Aorta (tissue), 5 donors: Measurements from ENCODE around the gene MAN1A1. TPM values are rescaled to one million over a fixed set of nuclear protein-coding genes. Genes with fewer than 3 reads are reported as not detected.

Experiments
- ATAC-seq: fragments of 200-7000 bp; cut with Tn5 transposase; one replicate; pipeline ENCODE4 v1.9.1; 2022; ENCODE audit warnings: moderate library complexity; ENCODE audit not compliant: low FRiP score
- DNase-seq, 2 donors: peaks; one replicate each; pipeline ENCODE4 v3.0.0-alpha.2; 2020
- H3K27ac ChIP-seq, 2 donors: one replicate each; pipeline ENCODE4 v1.5.1; 2013; ENCODE audit warnings: low read length in 2 of 2, mild to moderate bottlenecking in 2 of 2, moderate library complexity in 2 of 2, control low read depth in 1 of 2, inconsistent platforms in 1 of 2, low read depth in 1 of 2
- H3K27me3 ChIP-seq, 2 donors: one replicate each; pipeline ENCODE4 v1.6.1; 2013; ENCODE audit warnings: control low read depth in 1 of 2, low read length in 1 of 2, mild to moderate bottlenecking in 1 of 2, moderate library complexity in 1 of 2; ENCODE audit not compliant: insufficient read depth in 2 of 2, control insufficient read depth in 1 of 2
- H3K36me3 ChIP-seq, 2 donors: one replicate each; pipeline ENCODE4 v1.6.1; 2013; ENCODE audit warnings: control low read depth in 1 of 2, low read length in 1 of 2, mild to moderate bottlenecking in 1 of 2; ENCODE audit not compliant: insufficient read depth in 2 of 2, control insufficient read depth in 1 of 2
- H3K4me1 ChIP-seq, 2 donors: one replicate each; pipeline ENCODE4 v1.6.1; 2013; ENCODE audit warnings: low read length in 2 of 2, control low read depth in 1 of 2, mild to moderate bottlenecking in 1 of 2, moderate library complexity in 1 of 2; ENCODE audit not compliant: insufficient read depth in 2 of 2, control insufficient read depth in 1 of 2
- H3K4me3 ChIP-seq, 2 donors: one replicate each; pipeline ENCODE4 v1.5.1; 2013; ENCODE audit warnings: low read length in 2 of 2, control low read depth in 1 of 2, mild to moderate bottlenecking in 1 of 2
- H3K9me3 ChIP-seq: one replicate; pipeline ENCODE4 v1.6.1; 2013; ENCODE audit warnings: mild to moderate bottlenecking, low read length; ENCODE audit not compliant: control insufficient read depth
- WGBS, 2 donors: extraction: QIAGEN DNeasy Blood & Tissue Kit; methylation state at CpG; one replicate each; pipeline ENCODE4 v1.1.7; 2013; 5-methylcytosine and 5-hydroxymethylcytosine counted together
- intact Hi-C, 2 donors: fragments of 100-400 bp; cut with DNase I; formaldehyde crosslinking; loops; one replicate each; pipeline versions ENCODE4 v1.14.2 to v1.15.0; 2022
- polyA plus RNA-seq, 2 donors: library from polyadenylated mRNA; stranded (reverse); fragments of 200-250 nt; gene quantifications; one replicate each; pipeline ENCODE4 v1.2.3, GENCODE V29; 2013
- total RNA-seq, 2 donors: library from RNA; stranded (reverse); fragmentation: NEBNext Ultra II Directional; extraction: Animal tissue kit (Norgen Biotek cat#: 25700); gene quantifications; one replicate each; pipeline ENCODE4 v1.2.1, GENCODE V29; 2021
- donor health status: healthy with polysubstance abuse.
- donor health status: Bipolar disorder and iron deficiency.
- donor health status: DM: no; HTN: no; CAD: no.
- donor health status: DM: no; HTN: no; CAD: no.
- donor health status: DM: yes; HTN: yes; CAD: no.

Gene MAN1A1
- total and polyA plus RNA-seq, 4 donors, result 22.2 to 76.0 (median 40.2) TPM

DNA sequence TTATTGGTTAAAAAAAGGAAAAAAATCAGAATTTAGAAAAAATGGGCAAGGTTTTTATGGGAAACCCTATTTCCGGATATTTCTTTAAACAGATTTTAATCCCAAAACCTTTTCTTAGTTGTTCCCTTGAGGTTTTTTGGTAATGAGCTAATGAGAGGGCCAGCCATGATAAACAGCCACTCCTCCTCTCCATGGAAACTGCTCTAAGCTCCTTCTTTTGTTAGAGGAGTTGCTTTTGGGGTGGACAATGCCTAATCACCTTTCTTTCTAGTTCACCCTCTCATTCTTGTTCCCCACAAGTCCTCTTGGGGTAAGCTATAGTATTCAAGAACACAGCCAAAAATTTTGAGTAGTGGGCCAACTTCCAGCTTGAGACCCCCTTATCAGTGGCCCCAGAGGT lies 166.1 kb downstream of the MAN1A1 start:
- no peak overlapping the region for H3K4me3 ChIP-seq
- H3K9me3 ChIP-seq, result no peaks in the 10 kb centered on the region
- no peak for DNase-seq
- H3K27ac ChIP-seq, result no peak overlapping the region
- no peaks in the 10 kb centered on the region for H3K27me3 ChIP-seq
- peaks cover 0 to 6% of the 10 kb centered on the region in 2 donors for H3K36me3 ChIP-seq
- intact Hi-C loops, result no loop called here
- H3K4me1 ChIP-seq, result peaks cover 0 to 2% of the 10 kb centered on the region in 2 donors
- ATAC-seq, result no peak
- 3 to 13% methylated on average over 1 of the region's 1 CpG for WGBS, 2 donors

DNA sequence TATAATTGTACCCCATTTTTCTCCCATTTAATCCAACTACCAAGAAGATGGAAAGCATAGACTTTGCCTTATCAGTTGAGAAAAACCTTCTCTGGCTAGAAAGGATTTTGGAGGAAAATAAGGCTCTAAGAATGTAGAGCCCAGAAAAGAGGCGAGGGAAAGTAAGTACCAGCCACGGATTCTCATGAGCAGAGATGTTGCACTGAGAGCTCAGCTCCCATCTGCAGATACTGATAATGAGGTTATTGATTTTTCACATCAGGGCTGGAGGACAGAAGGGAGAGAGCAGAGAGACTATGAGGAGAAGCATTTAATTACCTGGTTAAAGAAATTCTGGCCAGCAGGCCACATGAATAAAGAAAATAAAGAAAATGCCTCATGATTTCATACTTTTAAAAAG lies 166.7 kb downstream of the MAN1A1 start:
- Histone ChIP-seq H3K4me1 (peaks cover 0 to 2% of the 10 kb centered on the region in 2 donors), H3K36me3 (peaks cover 0 to 6% of the 10 kb centered on the region in 2 donors), H3K27ac (no peak overlapping the region), H3K9me3 (no peaks in the 10 kb centered on the region), H3K27me3 (no peaks in the 10 kb centered on the region), H3K4me3 (no peak overlapping the region)
- WGBS, 2 donors, result 91% methylated on average over 2 of the region's 2 CpGs
- intact Hi-C loops, result no loop called here
- no peak for ATAC-seq
- DNase-seq, result no peak

GRCh38 chr6:119182216-119182803 lies 167.3 kb downstream of the MAN1A1 start:
- DNase-seq (no peak), ATAC-seq (no peak)
- intact Hi-C loops, result no loop called here
- Histone ChIP-seq H3K27ac (no peak overlapping the region), H3K27me3 (no peaks in the 10 kb centered on the region), H3K9me3 (no peaks in the 10 kb centered on the region), H3K4me1 (peaks cover 0 to 2% of the 10 kb centered on the region in 2 donors), H3K4me3 (no peak overlapping the region), H3K36me3 (peaks cover 0 to 6% of the 10 kb centered on the region in 2 donors)
- 62 to 71% methylated on average over 2 of the region's 2 CpGs for WGBS, 2 donors

- H3K4me3 ChIP-seq, result no peak overlapping the region
- no peaks in the 10 kb centered on the region for H3K9me3 ChIP-seq
- WGBS, 2 donors, result 98 to 100% methylated on average over 1 of the region's 1 CpG
- peaks cover 0 to 4% of the 10 kb centered on the region in 2 donors for H3K36me3 ChIP-seq
- ATAC-seq, result no peak
- no peaks in the 10 kb centered on the region for H3K27me3 ChIP-seq
- peaks cover 0 to 2% of the 10 kb centered on the region in 2 donors for H3K4me1 ChIP-seq
- no peak overlapping the region for H3K27ac ChIP-seq
- intact Hi-C loops, result no loop called here
- DNase-seq, result no peak
Observed at GRCh38 chr6:119181046-119181445, 168.5 kb downstream of the MAN1A1 start.

DNA sequence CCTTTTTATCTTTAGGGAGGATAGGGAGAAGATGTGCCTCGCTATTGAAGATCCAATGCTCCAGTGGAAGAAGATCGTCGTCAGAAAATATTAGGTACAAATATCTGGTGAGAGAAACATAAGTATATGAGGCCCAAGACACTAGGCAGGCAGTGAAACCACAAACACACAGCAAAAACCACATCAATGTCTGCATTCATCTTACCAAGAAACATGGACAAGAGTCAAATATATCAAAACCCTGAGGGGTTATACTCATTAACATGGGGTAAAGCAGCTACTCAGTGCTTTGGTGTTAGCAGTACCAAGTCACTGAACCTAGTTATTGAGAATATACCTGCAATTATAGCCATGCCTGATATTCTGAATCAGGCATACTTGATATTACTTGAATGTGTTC lies 169.7 kb downstream of the MAN1A1 start:
- intact Hi-C loops, result no loop called here
- H3K9me3 ChIP-seq, result no peaks in the 10 kb centered on the region
- peaks cover 0 to 6% of the 10 kb centered on the region in 2 donors for H3K4me1 ChIP-seq
- peaks cover 0 to 4% of the 10 kb centered on the region in 2 donors for H3K36me3 ChIP-seq
- H3K27ac ChIP-seq, result no peak overlapping the region
- no peaks in the 10 kb centered on the region for H3K27me3 ChIP-seq
- no peak overlapping the region for H3K4me3 ChIP-seq
- 92% methylated on average over 3 of the region's 3 CpGs for WGBS, 2 donors
- no peak for ATAC-seq
- no peak for DNase-seq

DNA sequence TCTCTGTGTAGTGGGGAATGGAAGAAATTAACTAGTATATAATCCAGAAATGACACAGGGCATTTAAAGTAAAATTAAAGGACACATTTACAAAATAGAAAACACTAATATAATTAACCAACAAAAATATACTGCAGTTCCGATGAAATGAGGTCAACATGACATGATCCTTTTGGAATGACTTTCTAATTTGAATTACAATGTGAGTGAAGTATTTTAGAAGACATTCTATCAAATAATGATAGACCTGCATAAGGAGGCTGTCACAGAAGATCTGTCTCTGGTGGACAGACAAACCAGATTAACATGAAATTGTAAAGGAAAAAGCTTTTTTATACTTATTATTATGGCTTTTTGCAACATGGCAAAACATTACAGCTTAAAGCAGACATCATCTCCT lies 170.5 kb downstream of the MAN1A1 start:
- H3K4me3 ChIP-seq, result no peak overlapping the region

GRCh38 chr6:119176445-119176844 lies 173.1 kb downstream of the MAN1A1 start:
- Histone ChIP-seq H3K27me3 (no peaks in the 10 kb centered on the region), H3K9me3 (no peaks in the 10 kb centered on the region), H3K27ac (no peak overlapping the region), H3K36me3 (no peaks in the 10 kb centered on the region), H3K4me1 (peaks cover 0 to 6% of the 10 kb centered on the region in 2 donors), H3K4me3 (no peak overlapping the region)
- WGBS, 2 donors, result 59 to 69% methylated on average over 3 of the region's 3 CpGs
- DNase-seq (no peak), ATAC-seq (no peak)
- intact Hi-C loops, result no loop called here

More for the DNA sequence above, 170.5 kb downstream of the MAN1A1 start:
- no peak for ATAC-seq
- DNase-seq, result no peak
- no peak overlapping the region for H3K27ac ChIP-seq
- no peaks in the 10 kb centered on the region for H3K9me3 ChIP-seq
- H3K36me3 ChIP-seq, result peaks cover 0 to 2% of the 10 kb centered on the region in 2 donors
- H3K27me3 ChIP-seq, result no peaks in the 10 kb centered on the region
- peaks cover 0 to 6% of the 10 kb centered on the region in 2 donors for H3K4me1 ChIP-seq
- 47 to 48% methylated on average over 1 of the region's 1 CpG for WGBS, 2 donors
- intact Hi-C loops, result no loop called here

- no peak for DNase-seq
- Histone ChIP-seq H3K27me3 (no peaks in the 10 kb centered on the region), H3K4me3 (no peak overlapping the region), H3K36me3 (no peaks in the 10 kb centered on the region), H3K27ac (peak overlapping the region in 1 of 2 donors; percentile 14), H3K4me1 (peaks cover 0 to 6% of the 10 kb centered on the region in 2 donors), H3K9me3 (no peaks in the 10 kb centered on the region)
- intact Hi-C loops, result no loop called here
- WGBS, 2 donors, result 87% methylated on average over 8 of the region's 8 CpGs
- ATAC-seq, result no peak
Observed at GRCh38 chr6:119174879-119175817, 174.4 kb downstream of the MAN1A1 start.

DNA sequence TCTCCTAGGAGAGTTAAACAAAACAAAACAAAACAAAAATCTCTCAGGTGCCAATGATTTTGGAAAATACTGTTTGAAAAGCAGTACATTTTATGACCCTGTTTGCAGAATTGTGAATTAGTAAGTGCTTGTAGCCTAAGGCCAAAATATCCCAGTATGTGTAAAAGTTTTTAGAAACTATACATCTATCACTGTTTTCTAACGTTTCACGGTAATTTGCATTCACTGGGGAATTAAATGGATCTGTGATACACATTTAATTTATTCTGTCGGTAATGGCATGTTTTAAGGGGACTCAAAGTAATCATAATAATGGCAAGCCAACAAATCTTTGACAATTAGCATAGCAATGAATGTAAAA lies 175.5 kb downstream of the MAN1A1 start:
- H3K4me1 ChIP-seq, result peaks cover 0 to 6% of the 10 kb centered on the region in 2 donors
- 49 to 54% methylated on average over 3 of the region's 3 CpGs for WGBS, 2 donors
- no peaks in the 10 kb centered on the region for H3K27me3 ChIP-seq
- ATAC-seq (no peak), DNase-seq (no peak)
- no peak overlapping the region for H3K4me3 ChIP-seq
- no peaks in the 10 kb centered on the region for H3K9me3 ChIP-seq
- H3K36me3 ChIP-seq, result no peaks in the 10 kb centered on the region
- intact Hi-C loops, result no loop called here
- H3K27ac ChIP-seq, result no peak overlapping the region
